Measurements from ENCODE around the gene COPS6.

The COPS6 gene

DNA sequence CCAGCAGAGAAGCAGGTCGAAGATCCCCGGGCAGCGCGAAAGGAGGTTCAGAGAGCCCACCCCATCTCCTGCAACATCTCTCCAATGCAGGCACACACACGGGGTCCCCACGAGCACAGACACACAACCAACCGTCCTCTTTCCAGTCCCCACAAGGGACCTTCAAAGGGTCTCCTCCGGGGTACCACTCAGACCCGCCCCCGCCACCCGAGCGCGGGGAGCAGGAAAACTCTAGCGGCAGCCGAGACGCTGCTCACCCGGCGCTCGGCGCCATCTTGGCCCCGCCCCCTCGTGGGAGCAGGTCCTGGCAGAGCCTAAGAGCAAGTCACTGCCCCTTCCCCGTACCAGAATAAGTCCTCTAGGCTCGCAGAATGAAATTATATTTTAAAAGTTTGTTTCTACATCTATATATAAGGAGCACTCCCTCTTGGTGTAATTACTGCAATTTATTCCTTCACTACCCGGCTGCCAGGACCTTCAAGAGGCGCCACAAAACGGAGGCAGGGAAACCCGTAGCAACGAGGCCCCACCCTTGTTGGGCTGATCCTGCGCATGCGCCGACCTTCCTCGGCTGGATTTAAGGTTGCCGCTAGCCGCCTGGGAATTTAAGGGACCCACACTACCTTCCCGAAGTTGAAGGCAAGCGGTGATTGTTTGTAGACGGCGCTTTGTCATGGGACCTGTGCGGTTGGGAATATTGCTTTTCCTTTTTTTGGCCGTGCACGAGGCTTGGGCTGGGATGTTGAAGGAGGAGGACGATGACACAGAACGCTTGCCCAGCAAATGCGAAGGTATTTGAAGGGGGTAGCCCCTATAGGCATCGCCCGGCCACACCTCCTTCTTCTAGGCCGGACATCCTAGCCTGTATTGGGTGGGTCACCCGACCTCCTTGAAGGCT, 30.6 kb downstream of the COPS6 start, which contains the start of the genes CNPY4 and TAF6 (continued):
- TF ChIP-seq SALL2 (tag by site-specific recombination; IDR thresholded peaks at IDR 0.05; ENCODE audit: borderline replicate concordance) (no peak), ZNF544 (tag by site-specific recombination; IDR thresholded peaks at IDR 0.05) (no peak), HOXA7 (CRISPR knock-in tag; IDR thresholded peaks at IDR 0.05; ENCODE audit: borderline replicate concordance) (no peak), ZBTB8A (tag by site-specific recombination; IDR thresholded peaks at IDR 0.05) (0 out of 2 replicates have a peak, but pooled peaks have one; percentile 9), ZSCAN23 (tag by site-specific recombination; IDR thresholded peaks at IDR 0.05) (no peak), ZNF530 (tag by site-specific recombination; IDR thresholded peaks at IDR 0.05; ENCODE audit: low read depth) (no peak), ZNF629 (tag by site-specific recombination; IDR thresholded peaks at IDR 0.05) (peak; percentile 58), TRIM28 (IDR thresholded peaks at IDR 0.05; ENCODE audit: borderline replicate concordance, low read length) (0 out of 2 replicates have a peak, but pooled peaks have one; percentile 13), ZNF174 (tag by site-specific recombination; IDR thresholded peaks at IDR 0.05) (no peak), ZBTB17 (tag by site-specific recombination; IDR thresholded peaks at IDR 0.05) (peak; percentile 56; the same call in 1 of the 2 replicates), KLF1 (tag by site-specific recombination; IDR thresholded peaks at IDR 0.05) (peak; percentile 47), ZNF621 (tag by site-specific recombination; IDR thresholded peaks at IDR 0.05) (no peak), ZNF677 (tag by site-specific recombination; IDR thresholded peaks at IDR 0.05) (no peak), ZNF48 (tag by site-specific recombination; IDR thresholded peaks at IDR 0.05) (no peak), ZNF266 (tag by site-specific recombination; IDR thresholded peaks at IDR 0.05; ENCODE audit: low read depth) (no peak), GLIS1 (tag by site-specific recombination; IDR thresholded peaks at IDR 0.05) (peak; percentile 33; the same call in 1 of the 2 replicates), HOXC10 (CRISPR knock-in tag; IDR thresholded peaks at IDR 0.05) (no peak), MYNN (tag by site-specific recombination; IDR thresholded peaks at IDR 0.05; ENCODE audit: borderline replicate concordance) (no peak), ZSCAN30 (tag by site-specific recombination; IDR thresholded peaks at IDR 0.05) (no peak), ZBTB7A (tag by site-specific recombination; IDR thresholded peaks at IDR 0.05; ENCODE audit: low read depth) (peak; percentile 91), PRDM1 (tag by site-specific recombination; IDR thresholded peaks at IDR 0.05) (no peak), IKZF3 (tag by site-specific recombination; IDR thresholded peaks at IDR 0.05) (no peak), SCRT2 (tag by site-specific recombination; IDR thresholded peaks at IDR 0.05) (no peak), ZNF335 (tag by site-specific recombination; conservative IDR thresholded peaks at IDR 0.05) (peak; percentile 100; the same call in 1 of the 2 replicates), ZNF514 (tag by site-specific recombination; IDR thresholded peaks at IDR 0.05) (no peak), ZXDB (tag by site-specific recombination; IDR thresholded peaks at IDR 0.05) (peak; percentile 100), GLI2 (tag by site-specific recombination; IDR thresholded peaks at IDR 0.05; ENCODE audit: borderline replicate concordance, low read depth) (no peak)
- TF ChIP-seq, protein P1, sequence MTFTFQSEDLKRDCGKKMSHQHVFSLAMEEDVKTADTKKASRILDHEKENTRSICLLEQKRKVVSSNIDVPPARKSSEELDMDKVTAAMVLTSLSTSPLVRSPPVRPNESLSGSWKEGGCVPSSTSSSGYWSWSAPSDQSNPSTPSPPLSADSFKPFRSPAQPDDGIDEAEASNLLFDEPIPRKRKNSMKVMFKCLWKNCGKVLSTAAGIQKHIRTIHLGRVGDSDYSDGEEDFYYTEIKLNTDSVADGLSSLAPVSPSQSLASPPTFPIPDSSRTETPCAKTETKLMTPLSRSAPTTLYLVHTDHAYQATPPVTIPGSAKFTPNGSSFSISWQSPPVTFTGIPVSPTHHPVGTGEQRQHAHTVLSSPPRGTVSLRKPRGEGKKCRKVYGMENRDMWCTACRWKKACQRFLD (tag by site-specific recombination; IDR thresholded peaks at IDR 0.05) = no peak
- TF ChIP-seq, protein P2, sequence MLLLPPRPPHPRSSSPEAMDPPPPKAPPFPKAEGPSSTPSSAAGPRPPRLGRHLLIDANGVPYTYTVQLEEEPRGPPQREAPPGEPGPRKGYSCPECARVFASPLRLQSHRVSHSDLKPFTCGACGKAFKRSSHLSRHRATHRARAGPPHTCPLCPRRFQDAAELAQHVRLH (tag by site-specific recombination; IDR thresholded peaks at IDR 0.05) = peak; percentile 42
- TF ChIP-seq, protein P3, sequence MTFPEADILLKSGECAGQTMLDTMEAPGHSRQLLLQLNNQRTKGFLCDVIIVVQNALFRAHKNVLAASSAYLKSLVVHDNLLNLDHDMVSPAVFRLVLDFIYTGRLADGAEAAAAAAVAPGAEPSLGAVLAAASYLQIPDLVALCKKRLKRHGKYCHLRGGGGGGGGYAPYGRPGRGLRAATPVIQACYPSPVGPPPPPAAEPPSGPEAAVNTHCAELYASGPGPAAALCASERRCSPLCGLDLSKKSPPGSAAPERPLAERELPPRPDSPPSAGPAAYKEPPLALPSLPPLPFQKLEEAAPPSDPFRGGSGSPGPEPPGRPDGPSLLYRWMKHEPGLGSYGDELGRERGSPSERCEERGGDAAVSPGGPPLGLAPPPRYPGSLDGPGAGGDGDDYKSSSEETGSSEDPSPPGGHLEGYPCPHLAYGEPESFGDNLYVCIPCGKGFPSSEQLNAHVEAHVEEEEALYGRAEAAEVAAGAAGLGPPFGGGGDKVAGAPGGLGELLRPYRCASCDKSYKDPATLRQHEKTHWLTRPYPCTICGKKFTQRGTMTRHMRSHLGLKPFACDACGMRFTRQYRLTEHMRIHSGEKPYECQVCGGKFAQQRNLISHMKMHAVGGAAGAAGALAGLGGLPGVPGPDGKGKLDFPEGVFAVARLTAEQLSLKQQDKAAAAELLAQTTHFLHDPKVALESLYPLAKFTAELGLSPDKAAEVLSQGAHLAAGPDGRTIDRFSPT (tag by site-specific recombination; IDR thresholded peaks at IDR 0.05) = no peak
- TF ChIP-seq, protein P4, sequence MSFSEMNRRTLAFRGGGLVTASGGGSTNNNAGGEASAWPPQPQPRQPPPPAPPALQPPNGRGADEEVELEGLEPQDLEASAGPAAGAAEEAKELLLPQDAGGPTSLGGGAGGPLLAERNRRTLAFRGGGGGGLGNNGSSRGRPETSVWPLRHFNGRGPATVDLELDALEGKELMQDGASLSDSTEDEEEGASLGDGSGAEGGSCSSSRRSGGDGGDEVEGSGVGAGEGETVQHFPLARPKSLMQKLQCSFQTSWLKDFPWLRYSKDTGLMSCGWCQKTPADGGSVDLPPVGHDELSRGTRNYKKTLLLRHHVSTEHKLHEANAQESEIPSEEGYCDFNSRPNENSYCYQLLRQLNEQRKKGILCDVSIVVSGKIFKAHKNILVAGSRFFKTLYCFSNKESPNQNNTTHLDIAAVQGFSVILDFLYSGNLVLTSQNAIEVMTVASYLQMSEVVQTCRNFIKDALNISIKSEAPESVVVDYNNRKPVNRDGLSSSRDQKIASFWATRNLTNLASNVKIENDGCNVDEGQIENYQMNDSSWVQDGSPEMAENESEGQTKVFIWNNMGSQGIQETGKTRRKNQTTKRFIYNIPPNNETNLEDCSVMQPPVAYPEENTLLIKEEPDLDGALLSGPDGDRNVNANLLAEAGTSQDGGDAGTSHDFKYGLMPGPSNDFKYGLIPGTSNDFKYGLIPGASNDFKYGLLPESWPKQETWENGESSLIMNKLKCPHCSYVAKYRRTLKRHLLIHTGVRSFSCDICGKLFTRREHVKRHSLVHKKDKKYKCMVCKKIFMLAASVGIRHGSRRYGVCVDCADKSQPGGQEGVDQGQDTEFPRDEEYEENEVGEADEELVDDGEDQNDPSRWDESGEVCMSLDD (tag by site-specific recombination; IDR thresholded peaks at IDR 0.05) = peak; percentile 87
- TF ChIP-seq, protein P5, sequence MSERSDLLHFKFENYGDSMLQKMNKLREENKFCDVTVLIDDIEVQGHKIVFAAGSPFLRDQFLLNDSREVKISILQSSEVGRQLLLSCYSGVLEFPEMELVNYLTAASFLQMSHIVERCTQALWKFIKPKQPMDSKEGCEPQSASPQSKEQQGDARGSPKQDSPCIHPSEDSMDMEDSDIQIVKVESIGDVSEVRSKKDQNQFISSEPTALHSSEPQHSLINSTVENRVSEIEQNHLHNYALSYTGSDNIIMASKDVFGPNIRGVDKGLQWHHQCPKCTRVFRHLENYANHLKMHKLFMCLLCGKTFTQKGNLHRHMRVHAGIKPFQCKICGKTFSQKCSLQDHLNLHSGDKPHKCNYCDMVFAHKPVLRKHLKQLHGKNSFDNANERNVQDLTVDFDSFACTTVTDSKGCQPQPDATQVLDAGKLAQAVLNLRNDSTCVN (tag by site-specific recombination; optimal IDR thresholded peaks at IDR 0.05) = peak; percentile 20
- TF ChIP-seq, protein P6, sequence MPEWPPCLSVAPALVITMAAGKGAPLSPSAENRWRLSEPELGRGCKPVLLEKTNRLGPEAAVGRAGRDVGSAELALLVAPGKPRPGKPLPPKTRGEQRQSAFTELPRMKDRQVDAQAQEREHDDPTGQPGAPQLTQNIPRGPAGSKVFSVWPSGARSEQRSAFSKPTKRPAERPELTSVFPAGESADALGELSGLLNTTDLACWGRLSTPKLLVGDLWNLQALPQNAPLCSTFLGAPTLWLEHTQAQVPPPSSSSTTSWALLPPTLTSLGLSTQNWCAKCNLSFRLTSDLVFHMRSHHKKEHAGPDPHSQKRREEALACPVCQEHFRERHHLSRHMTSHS (tag by site-specific recombination; IDR thresholded peaks at IDR 0.05) = no peak

Data from HEK293 (cell line).